Vagina (tissue), 2 donors: ENCODE results near the gene RRP36. TPM values are rescaled to one million over a fixed set of nuclear protein-coding genes. Genes with fewer than 3 reads are reported as not detected.

Experiments
- DNase-seq, 2 donors: peaks; one replicate each; pipeline ENCODE4 v3.0.0-alpha.2; 2017; ENCODE audit errors: extremely low spot score in 2 of 2
- H3K27ac ChIP-seq: fragments of 200-600 bp; sonication (generic); one replicate; pipeline ENCODE4 v1.5.1; 2019
- H3K27me3 ChIP-seq: fragments of 200-600 bp; sonication (generic); one replicate; pipeline ENCODE4 v1.5.1; 2019
- H3K36me3 ChIP-seq, 2 donors: fragments of 200-600 bp; sonication (generic); one replicate each; pipeline ENCODE4 v1.5.1; 2017 to 2019
- H3K4me1 ChIP-seq: fragments of 200-600 bp; sonication (generic); one replicate; pipeline ENCODE4 v1.5.1; 2019
- H3K4me3 ChIP-seq, 2 donors: fragments of 200-600 bp; sonication (generic); 1 replicate in 1 of 2; 2 replicates in 1 of 2; pipeline ENCODE4 v1.5.1; 2016 to 2019
- H3K9me3 ChIP-seq: fragments of 200-600 bp; sonication (generic); one replicate; pipeline ENCODE4 v1.5.1; 2019
- POLR2A ChIP-seq, 2 donors: fragments of 450-650 bp; IDR thresholded peaks; one replicate each; pipeline ENCODE4 v1.6.1; 2017; ENCODE audit warnings: antibody characterized with exemption in 2 of 2, mild to moderate bottlenecking in 2 of 2, moderate library complexity in 2 of 2
- POLR2AphosphoS5 ChIP-seq, 2 donors: sonication (generic); formaldehyde crosslinking; IDR thresholded peaks; one replicate each; pipeline ENCODE4 v1.9.0; 2017; ENCODE audit warnings: antibody characterized with exemption in 2 of 2, mild to moderate bottlenecking in 2 of 2, low read depth in 1 of 2; ENCODE audit not compliant: insufficient read depth in 1 of 2
- intact Hi-C: fragments of 100-400 bp; cut with DNase I; formaldehyde crosslinking; loops from one replicate; pipeline ENCODE4 v1.15.1; 2023
- total RNA-seq: library from RNA; depleted of rRNA; stranded (reverse); fragments of >200 nt; gene quantifications from one replicate; pipeline ENCODE4 v1.2.3, GENCODE V29; 2016
- TF ChIP-seq, protein P1 (sequence below), 3 experiments: fragments of 450-650 bp in 2 of 3; fragments of 200-600 bp in 1 of 3; sonication (generic) in 1 of 3; IDR thresholded peaks; one replicate each; pipeline ENCODE4 v1.5.1; 2017 to 2019; ENCODE audit warnings: antibody characterized with exemption in 3 of 3, mild to moderate bottlenecking in 2 of 3, moderate library complexity in 2 of 3

RRP36 gene
- total RNA-seq, 1 donor from 2014 or later = 36.6 TPM

DNA sequence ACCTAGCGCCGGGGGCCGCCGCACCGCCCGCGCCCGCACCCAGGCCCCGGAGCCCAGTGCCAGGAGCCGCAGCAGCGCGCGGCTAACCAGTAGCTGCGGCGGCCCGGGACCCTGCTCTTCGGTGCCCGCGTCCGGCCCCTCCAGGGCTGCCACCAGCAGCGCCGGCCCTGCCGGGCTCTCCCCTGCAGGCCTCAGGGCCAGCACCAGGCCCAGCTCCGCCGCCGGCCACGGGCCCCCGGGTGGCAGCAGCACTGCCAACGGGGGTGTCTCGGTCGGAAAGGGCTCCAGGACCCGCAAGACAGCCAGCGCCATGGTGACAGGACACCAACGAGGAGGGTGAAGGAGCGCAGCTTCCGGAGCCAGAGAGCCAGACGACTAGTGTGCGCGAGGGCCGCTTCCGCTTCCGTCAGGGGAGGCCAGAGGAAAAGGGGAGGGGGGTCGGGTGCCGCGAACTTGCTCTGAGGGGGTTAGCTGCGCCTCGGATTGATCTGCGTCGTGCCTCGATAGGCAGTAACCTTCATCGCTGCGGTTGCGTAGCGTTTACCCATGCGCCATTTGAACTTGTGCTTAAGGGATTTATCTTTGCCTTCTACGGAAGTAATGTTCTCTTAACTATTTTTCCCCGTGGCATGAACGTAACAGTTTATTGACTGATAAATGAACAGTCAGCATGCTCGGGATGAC is 42.4 kb upstream of the RRP36 start, which contains the start of gene PEX6:
Gene PEX6, minus strand, starts transcription at position 343 of the 684 bp plus-strand sequence. Its CDS starts 31 bp downstream, at position 312.
- DNase-seq = no peak
- H3K27ac ChIP-seq = peak within 1 kb of the TSS; percentile 89
- no peaks in the 10 kb centered on the region for H3K9me3 ChIP-seq
- H3K4me3 ChIP-seq = peak within 1 kb of the TSS; percentile 71 to 83
- no peaks in the 10 kb centered on the region for H3K36me3 ChIP-seq
- intact Hi-C loops = no loop called here
- TF ChIP-seq POLR2A (IDR thresholded peaks at IDR 0.05) (peak in 1 of 2 donors; percentile 28), POLR2AphosphoS5 (IDR thresholded peaks at IDR 0.05; ENCODE audit: insufficient read depth in 1 of 2, low read depth in 1 of 2) (peak in 1 of 2 donors; percentile 81)
- TF ChIP-seq, protein P1, sequence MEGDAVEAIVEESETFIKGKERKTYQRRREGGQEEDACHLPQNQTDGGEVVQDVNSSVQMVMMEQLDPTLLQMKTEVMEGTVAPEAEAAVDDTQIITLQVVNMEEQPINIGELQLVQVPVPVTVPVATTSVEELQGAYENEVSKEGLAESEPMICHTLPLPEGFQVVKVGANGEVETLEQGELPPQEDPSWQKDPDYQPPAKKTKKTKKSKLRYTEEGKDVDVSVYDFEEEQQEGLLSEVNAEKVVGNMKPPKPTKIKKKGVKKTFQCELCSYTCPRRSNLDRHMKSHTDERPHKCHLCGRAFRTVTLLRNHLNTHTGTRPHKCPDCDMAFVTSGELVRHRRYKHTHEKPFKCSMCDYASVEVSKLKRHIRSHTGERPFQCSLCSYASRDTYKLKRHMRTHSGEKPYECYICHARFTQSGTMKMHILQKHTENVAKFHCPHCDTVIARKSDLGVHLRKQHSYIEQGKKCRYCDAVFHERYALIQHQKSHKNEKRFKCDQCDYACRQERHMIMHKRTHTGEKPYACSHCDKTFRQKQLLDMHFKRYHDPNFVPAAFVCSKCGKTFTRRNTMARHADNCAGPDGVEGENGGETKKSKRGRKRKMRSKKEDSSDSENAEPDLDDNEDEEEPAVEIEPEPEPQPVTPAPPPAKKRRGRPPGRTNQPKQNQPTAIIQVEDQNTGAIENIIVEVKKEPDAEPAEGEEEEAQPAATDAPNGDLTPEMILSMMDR (IDR thresholded peaks at IDR 0.05) = no peak
- H3K27me3 ChIP-seq = no peaks in the 10 kb centered on the region
- H3K4me1 ChIP-seq = peaks cover 48% of the 10 kb centered on the region

DNA sequence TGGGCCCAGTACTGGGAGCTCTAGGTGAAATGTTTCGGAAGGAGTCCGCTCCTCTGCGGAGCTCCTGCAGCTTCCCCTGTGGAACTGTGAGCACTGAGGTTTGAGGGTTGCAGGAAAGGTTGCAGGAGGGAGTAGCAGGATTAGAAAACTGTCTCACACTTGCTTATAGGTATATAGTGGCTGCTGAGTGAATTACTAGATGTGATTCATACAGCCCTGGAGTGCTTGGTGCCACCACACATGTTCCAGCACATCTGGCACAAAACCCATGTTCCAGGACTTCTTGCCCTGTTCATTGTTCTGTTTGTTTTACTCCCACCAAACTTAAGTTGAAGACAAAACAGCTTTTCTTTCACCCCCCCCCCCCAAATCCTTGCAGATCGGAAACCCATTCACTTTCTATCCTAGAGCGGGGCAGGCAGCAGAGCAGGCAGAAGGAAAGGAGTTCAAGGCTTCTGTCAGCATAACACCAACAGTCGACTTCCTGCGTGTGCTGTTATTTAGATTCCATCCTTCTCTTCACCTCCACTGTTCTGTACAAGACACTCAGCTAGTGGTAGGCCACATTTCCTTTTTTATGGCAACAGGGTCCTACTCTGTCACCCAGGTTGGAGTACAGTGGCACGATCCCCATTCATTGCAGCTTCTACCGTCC is 41.8 kb upstream of the RRP36 start:
- Histone ChIP-seq H3K36me3 (no peaks in the 10 kb centered on the region), H3K4me1 (peaks cover 49% of the 10 kb centered on the region), H3K4me3 (peak overlapping the region; percentile 71 to 83), H3K9me3 (no peaks in the 10 kb centered on the region), H3K27me3 (no peaks in the 10 kb centered on the region), H3K27ac (peak overlapping the region; percentile 89)
- intact Hi-C loops = loop anchor here (2.0 kb wide), 1 partner anchor 75 kb away; no protein-coding TSS in a partner anchor
- TF ChIP-seq POLR2AphosphoS5 (IDR thresholded peaks at IDR 0.05; ENCODE audit: insufficient read depth in 1 of 2, low read depth in 1 of 2) (no peak), POLR2A (IDR thresholded peaks at IDR 0.05) (no peak)
- TF ChIP-seq, protein P1 (IDR thresholded peaks at IDR 0.05) = no peak
- no peak for DNase-seq

DNA sequence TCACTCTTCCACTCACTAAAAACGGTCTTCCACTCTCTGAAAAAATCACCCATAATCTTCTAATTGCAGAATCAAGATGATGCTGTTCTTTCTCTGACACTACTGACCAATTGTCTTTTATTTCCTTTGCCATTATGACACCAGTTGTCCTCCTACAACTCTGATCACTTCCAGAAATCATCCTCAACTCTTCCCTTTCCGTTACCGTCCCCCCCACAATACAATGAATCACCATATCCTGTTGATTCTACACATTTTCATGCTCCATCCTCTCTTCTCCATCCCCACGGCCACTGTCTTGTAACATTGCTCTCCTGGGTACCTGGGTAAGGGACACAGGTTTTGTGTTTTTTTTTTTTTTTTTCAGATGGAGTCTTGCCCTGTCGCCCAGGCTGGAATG is 39.6 kb upstream of the RRP36 start:
- intact Hi-C loops = loop anchor here (2.0 kb wide), 1 partner anchor 77 kb away; no protein-coding TSS in a partner anchor
- Histone ChIP-seq H3K4me3 (no peak overlapping the region), H3K9me3 (no peaks in the 10 kb centered on the region), H3K27ac (no peak overlapping the region), H3K36me3 (no peaks in the 10 kb centered on the region), H3K27me3 (no peaks in the 10 kb centered on the region), H3K4me1 (peaks cover 57% of the 10 kb centered on the region)
- no peak for DNase-seq
- no peak for TF ChIP-seq POLR2A (IDR thresholded peaks at IDR 0.05)
- TF ChIP-seq, protein P1 (IDR thresholded peaks at IDR 0.05) = no peak
- no peak for TF ChIP-seq POLR2AphosphoS5 (IDR thresholded peaks at IDR 0.05; ENCODE audit: insufficient read depth in 1 of 2, low read depth in 1 of 2)

DNA sequence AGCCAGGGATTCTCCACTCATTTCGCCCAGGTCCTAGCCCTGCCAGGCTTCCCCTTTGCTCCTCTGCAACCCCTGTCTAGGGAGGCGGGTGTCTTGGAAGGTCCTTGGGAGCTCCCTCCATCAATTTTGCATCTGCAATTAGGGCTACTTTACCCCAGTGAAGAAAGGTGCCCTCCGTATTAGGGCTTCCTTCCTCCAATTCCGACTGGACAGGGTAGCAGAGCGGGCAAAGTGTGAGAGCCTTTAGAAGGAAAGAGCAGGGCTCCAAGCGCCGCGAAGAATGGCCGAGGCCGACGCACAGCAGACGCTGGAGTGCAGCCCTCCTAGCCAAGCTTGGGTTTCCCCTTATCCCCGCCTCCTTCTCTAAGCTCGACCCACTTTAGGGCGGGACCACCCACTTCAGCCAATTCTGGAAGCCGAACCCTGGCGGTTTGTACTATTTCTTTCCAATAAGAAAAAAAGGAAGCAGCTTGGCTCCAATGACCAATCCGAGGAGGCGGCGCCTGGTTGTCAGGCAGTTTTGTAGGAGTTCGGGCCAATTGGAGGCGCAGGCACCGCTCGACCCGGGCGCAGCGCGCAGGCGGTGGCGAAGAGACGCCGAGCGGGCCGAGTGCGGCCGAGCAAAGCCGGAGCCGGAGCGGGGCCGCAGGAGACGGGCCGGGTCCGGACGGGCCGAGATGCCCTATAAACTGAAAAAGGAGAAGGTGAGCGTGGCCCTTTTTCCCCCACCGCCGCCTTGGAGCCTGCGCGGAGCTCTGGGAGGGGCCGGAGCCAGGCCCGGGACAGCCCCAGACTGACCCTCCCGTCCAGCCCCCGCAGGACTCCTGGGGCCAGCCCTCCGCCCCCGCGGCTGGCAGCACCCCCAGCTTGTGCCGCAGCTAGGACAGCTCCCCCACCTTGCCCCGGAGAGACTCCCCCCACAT is 37.2 kb upstream of the RRP36 start, which contains the start of gene PPP2R5D:
Gene PPP2R5D, plus strand, starts transcription at position 570 of the 923 bp plus-strand sequence. Its CDS starts 108 bp downstream, at position 678.
- H3K27me3 ChIP-seq = no peaks in the 10 kb centered on the region
- peak within 1 kb of the TSS; percentile 95 to 96 for H3K4me3 ChIP-seq
- no peaks in the 10 kb centered on the region for H3K9me3 ChIP-seq
- H3K4me1 ChIP-seq = peaks cover 68% of the 10 kb centered on the region
- H3K27ac ChIP-seq = peak within 1 kb of the TSS; percentile 90
- DNase-seq = peak in 1 of 2 donors; percentile 98
- TF ChIP-seq, protein P1 (IDR thresholded peaks at IDR 0.05) = no peak
- TF ChIP-seq POLR2AphosphoS5 (IDR thresholded peaks at IDR 0.05; ENCODE audit: insufficient read depth in 1 of 2, low read depth in 1 of 2) = peak; percentile 92 to 93
- intact Hi-C loops = no loop called here
- H3K36me3 ChIP-seq = peaks cover 0 to 1% of the 10 kb centered on the region in 2 donors
